Osteocyte (in vitro differentiated cells): Measurements from ENCODE around the gene TENM4. TPM values are rescaled to one million over a fixed set of nuclear protein-coding genes. Genes with fewer than 3 reads are reported as not detected.

ENCODE experiments used
- DNase-seq: peaks from one replicate; pipeline ENCODE4 v3.0.0; 2021; ENCODE audit warnings: mixed read lengths; ENCODE audit not compliant: unreplicated experiment; ENCODE audit errors: extremely low spot score
- H3K27ac Mint-ChIP-seq: one replicate; pipeline ENCODE4 v1.8.0; 2021; ENCODE audit warnings: mild to moderate bottlenecking, mixed read lengths; ENCODE audit not compliant: unreplicated experiment
- H3K27me3 Mint-ChIP-seq: one replicate; pipeline ENCODE4 v1.8.0; 2021; ENCODE audit warnings: mixed read lengths; ENCODE audit not compliant: unreplicated experiment
- H3K36me3 Mint-ChIP-seq: one replicate; pipeline ENCODE4 v1.8.0; 2021; ENCODE audit warnings: mixed read lengths; ENCODE audit not compliant: unreplicated experiment
- H3K4me1 Mint-ChIP-seq: one replicate; pipeline ENCODE4 v1.8.0; 2021; ENCODE audit warnings: mixed read lengths; ENCODE audit not compliant: unreplicated experiment
- H3K4me3 Mint-ChIP-seq: one replicate; pipeline ENCODE4 v1.8.0; 2021; ENCODE audit warnings: mild to moderate bottlenecking, moderate library complexity, mixed read lengths; ENCODE audit not compliant: unreplicated experiment
- H3K9me3 Mint-ChIP-seq: one replicate; pipeline ENCODE4 v1.8.0; 2021; ENCODE audit warnings: mixed read lengths; ENCODE audit not compliant: unreplicated experiment
- CTCF ChIP-seq: fragments of 200-600 bp; sonication (generic); IDR thresholded peaks from 2 replicates; pipeline ENCODE4 v1.5.0; 2021; ENCODE audit warnings: antibody characterized with exemption, mild to moderate bottlenecking, moderate library complexity
- total RNA-seq: library from RNA; stranded (reverse); gene quantifications from 2 replicates; pipeline ENCODE4 v1.2.1, GENCODE V29; 2021

The TENM4 gene
- total RNA-seq, 1 donor from 2014 or later: 74.1 TPM

DNA sequence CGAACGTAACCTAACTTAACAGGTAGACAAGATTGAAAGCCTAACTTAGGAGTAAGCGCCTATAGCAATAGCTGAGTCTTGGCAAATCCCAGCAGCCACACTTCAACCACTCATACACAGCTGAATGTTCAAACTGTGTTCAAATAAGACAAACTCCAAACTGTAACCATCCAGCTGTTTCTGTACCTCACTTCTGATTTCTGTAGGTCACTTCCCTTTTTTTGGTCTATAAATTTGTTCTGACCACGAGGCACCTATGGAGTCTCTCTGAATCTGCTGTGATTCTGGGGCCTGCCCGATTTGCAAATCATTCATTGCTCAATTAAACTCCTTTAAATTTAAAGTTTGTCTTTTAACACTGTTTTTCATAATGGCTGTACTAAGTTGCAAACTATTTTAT is 8.2 kb upstream of the TENM4 start:
- Mint-ChIP-seq H3K27me3 (peaks cover 54% of the 10 kb centered on the region), H3K4me1 (no peaks in the 10 kb centered on the region), H3K9me3 (peaks cover under 1% of the 10 kb centered on the region)

GRCh38 chr11:79447038-79447786 is 6.4 kb upstream of the TENM4 start:
- TF ChIP-seq CTCF: no peak
- Mint-ChIP-seq H3K4me1 (no peaks in the 10 kb centered on the region), H3K9me3 (no peaks in the 10 kb centered on the region), H3K27me3 (peaks cover 61% of the 10 kb centered on the region), H3K27ac (no peak overlapping the region), H3K4me3 (no peak overlapping the region), H3K36me3 (no peaks in the 10 kb centered on the region)
- no peak for DNase-seq

More for the DNA sequence above, 8.2 kb upstream of the TENM4 start:
- H3K27ac Mint-ChIP-seq: no peak overlapping the region
- DNase-seq: no peak
- no peak overlapping the region for H3K4me3 Mint-ChIP-seq
- no peak for TF ChIP-seq CTCF
- no peaks in the 10 kb centered on the region for H3K36me3 Mint-ChIP-seq

- H3K36me3 Mint-ChIP-seq: no peaks in the 10 kb centered on the region
- peaks cover 5% of the 10 kb centered on the region for H3K4me1 Mint-ChIP-seq
- H3K27ac Mint-ChIP-seq: no peak overlapping the region
- H3K9me3 Mint-ChIP-seq: no peaks in the 10 kb centered on the region
- TF ChIP-seq CTCF: no peak
- peaks cover 61% of the 10 kb centered on the region for H3K27me3 Mint-ChIP-seq
- H3K4me3 Mint-ChIP-seq: no peak overlapping the region
- DNase-seq: no peak
Measured at GRCh38 chr11:79444923-79445322, 4.1 kb upstream of the TENM4 start.

DNA sequence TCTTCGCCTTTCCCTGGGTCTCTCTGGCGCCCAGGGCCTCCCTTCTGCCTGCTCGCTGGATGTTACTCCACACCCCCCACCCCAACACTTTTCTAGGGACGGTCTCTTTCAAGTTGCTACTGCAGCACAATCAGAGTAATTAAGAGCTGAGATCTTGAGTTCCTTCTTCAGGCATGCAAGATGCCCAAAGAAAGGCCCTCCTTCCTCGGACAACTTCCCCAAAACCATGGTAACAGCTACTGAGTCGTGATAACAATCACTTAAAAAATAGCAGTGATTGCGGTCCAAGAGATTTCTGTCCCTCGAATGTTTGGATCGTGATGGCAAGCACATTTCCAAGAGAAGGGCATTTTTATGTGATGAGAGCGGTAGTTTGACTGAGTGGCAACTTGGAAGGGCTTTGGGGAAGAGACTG is 638 bp upstream of the TENM4 start:
- H3K27ac Mint-ChIP-seq: peak overlapping the region; percentile 66
- H3K36me3 Mint-ChIP-seq: no peaks in the 10 kb centered on the region
- H3K27me3 Mint-ChIP-seq: peaks cover 54% of the 10 kb centered on the region
- H3K9me3 Mint-ChIP-seq: no peaks in the 10 kb centered on the region
- DNase-seq: no peak
- H3K4me1 Mint-ChIP-seq: peaks cover 29% of the 10 kb centered on the region
- H3K4me3 Mint-ChIP-seq: peak overlapping the region; percentile 86
- no peak for TF ChIP-seq CTCF

- no peaks in the 10 kb centered on the region for H3K9me3 Mint-ChIP-seq
- TF ChIP-seq CTCF: peak; percentile 17
- peaks cover 29% of the 10 kb centered on the region for H3K4me1 Mint-ChIP-seq
- no peak for DNase-seq
- H3K27me3 Mint-ChIP-seq: peaks cover 55% of the 10 kb centered on the region
- no peak overlapping the region for H3K27ac Mint-ChIP-seq
- peak overlapping the region; percentile 86 for H3K4me3 Mint-ChIP-seq
- H3K36me3 Mint-ChIP-seq: no peaks in the 10 kb centered on the region
Measured at GRCh38 chr11:79439886-79440570, 802 bp downstream of the TENM4 start.
